GM06990 (cell line): ENCODE results near the gene ABCC10.

Source experiments
- DNase-seq: peaks from one replicate; pipeline ENCODE4 v3.0.0-alpha.2; 2011; ENCODE audit not compliant: insufficient read length; ENCODE audit errors: extremely low read depth
- H3K27me3 ChIP-seq: replicated peaks from 2 replicates; pipeline ENCODE4 v1.6.0; 2011; ENCODE audit warnings: low read length; ENCODE audit not compliant: control insufficient read depth, insufficient read depth
- H3K36me3 ChIP-seq: 2 replicates; pipeline ENCODE4 v1.5.1; 2011; ENCODE audit warnings: low read length; ENCODE audit not compliant: control insufficient read depth, insufficient read depth
- H3K4me3 ChIP-seq: replicated peaks from 2 replicates; pipeline ENCODE4 v1.5.1; 2011; ENCODE audit warnings: low read depth, mild to moderate bottlenecking, control low read depth, low read length
- CTCF ChIP-seq: IDR thresholded peaks from 2 replicates; pipeline ENCODE4 v1.5.1; 2011; ENCODE audit warnings: low read length, control low read depth, mild to moderate bottlenecking, inconsistent platforms; ENCODE audit not compliant: insufficient read depth, poor library complexity, severe bottlenecking

The ABCC10 gene

GRCh38 chr6:43451348-43451747, 24.0 kb downstream of the ABCC10 start:
- Histone ChIP-seq H3K27me3 (no peaks in the 10 kb centered on the region), H3K4me3 (no peak overlapping the region), H3K36me3 (peaks cover 35% of the 10 kb centered on the region)
- DNase-seq, result no peak
- TF ChIP-seq CTCF, result no peak

GRCh38 chr6:43451939-43452338, 24.6 kb downstream of the ABCC10 start:
- Histone ChIP-seq H3K36me3 (peaks cover 33% of the 10 kb centered on the region), H3K4me3 (no peak overlapping the region), H3K27me3 (no peaks in the 10 kb centered on the region)
- no peak for DNase-seq
- TF ChIP-seq CTCF, result no peak

GRCh38 chr6:43452896-43453295, 25.6 kb downstream of the ABCC10 start:
- no peak for TF ChIP-seq CTCF
- no peaks in the 10 kb centered on the region for H3K27me3 ChIP-seq
- H3K36me3 ChIP-seq, result peaks cover 26% of the 10 kb centered on the region
- DNase-seq, result no peak
- H3K4me3 ChIP-seq, result no peak overlapping the region

GRCh38 chr6:43453831-43454230, 26.5 kb downstream of the ABCC10 start:
- Histone ChIP-seq H3K36me3 (peaks cover 21% of the 10 kb centered on the region), H3K27me3 (no peaks in the 10 kb centered on the region), H3K4me3 (no peak overlapping the region)
- TF ChIP-seq CTCF, result no peak
- DNase-seq, result no peak

GRCh38 chr6:43454290-43454695, 27.0 kb downstream of the ABCC10 start:
- Histone ChIP-seq H3K27me3 (no peaks in the 10 kb centered on the region), H3K36me3 (peaks cover 18% of the 10 kb centered on the region), H3K4me3 (no peak overlapping the region; the same call in 1 of the 2 replicates)
- peak; percentile 96 for TF ChIP-seq CTCF
- peak; percentile 76 for DNase-seq
